Stimulated activated CD4-positive, alpha-beta T cell treated with anti-CD3 and anti-CD28 coated beads, TNF-alpha, amount 100 ng/mL, for 4 hours (primary cell): ENCODE data around the gene DCTN5.

Source experiments
- DNase-seq, 3 experiments: peaks; one replicate each; pipeline ENCODE4 v3.0.0-alpha.2; 2020; ENCODE audit warnings: low read depth in 3 of 3

Gene DCTN5

GRCh38 chr16:23663918-23664317 is 22.7 kb downstream of the DCTN5 start:
- DNase-seq = no peak

- DNase-seq = no peak
Measured at GRCh38 chr16:23666571-23667354, 25.5 kb downstream of the DCTN5 start.

- DNase-seq = no peak
Measured at GRCh38 chr16:23667355-23667659, 26.0 kb downstream of the DCTN5 start.

- no peak for DNase-seq
Measured at GRCh38 chr16:23668225-23668624, 27.0 kb downstream of the DCTN5 start.

- DNase-seq = no peak
Measured at GRCh38 chr16:23668873-23669272, 27.6 kb downstream of the DCTN5 start.

- DNase-seq = no peak
Measured at GRCh38 chr16:23670137-23670776, 29.0 kb downstream of the DCTN5 start.

GRCh38 chr16:23673971-23674614 is 32.8 kb downstream of the DCTN5 start:
- DNase-seq = no peak

GRCh38 chr16:23676924-23677480 is 35.7 kb downstream of the DCTN5 start:
- DNase-seq = no peak

- DNase-seq = peak; percentile 31 to 49 (median 47)
Measured at GRCh38 chr16:23678430-23679273, 37.4 kb downstream of the DCTN5 start, which contains the start of gene PLK1. Gene PLK1 (plus strand): TSS chr16:23678889. CDS start chr16:23678933, 44 bp downstream.

- no peak for DNase-seq
Measured at GRCh38 chr16:23679274-23679985, 38.2 kb downstream of the DCTN5 start.

- no peak for DNase-seq
Measured at GRCh38 chr16:23679986-23680336, 38.7 kb downstream of the DCTN5 start.

GRCh38 chr16:23682181-23682580 is 40.9 kb downstream of the DCTN5 start:
- no peak for DNase-seq

GRCh38 chr16:23683487-23683886 is 42.2 kb downstream of the DCTN5 start:
- DNase-seq = no peak

- DNase-seq = no peak
Measured at GRCh38 chr16:23687034-23687808, 46.0 kb downstream of the DCTN5 start.

GRCh38 chr16:23689442-23690187 is 48.3 kb downstream of the DCTN5 start:
- DNase-seq = no peak

GRCh38 chr16:23690771-23691482 is 49.7 kb downstream of the DCTN5 start:
- no peak for DNase-seq

- DNase-seq = no peak
Measured at GRCh38 chr16:23691483-23692189, 50.4 kb downstream of the DCTN5 start.

- no peak for DNase-seq
Measured at GRCh38 chr16:23692190-23692837, 51.0 kb downstream of the DCTN5 start.
